ENCODE measurements around the gene STIL.

Gene STIL

DNA sequence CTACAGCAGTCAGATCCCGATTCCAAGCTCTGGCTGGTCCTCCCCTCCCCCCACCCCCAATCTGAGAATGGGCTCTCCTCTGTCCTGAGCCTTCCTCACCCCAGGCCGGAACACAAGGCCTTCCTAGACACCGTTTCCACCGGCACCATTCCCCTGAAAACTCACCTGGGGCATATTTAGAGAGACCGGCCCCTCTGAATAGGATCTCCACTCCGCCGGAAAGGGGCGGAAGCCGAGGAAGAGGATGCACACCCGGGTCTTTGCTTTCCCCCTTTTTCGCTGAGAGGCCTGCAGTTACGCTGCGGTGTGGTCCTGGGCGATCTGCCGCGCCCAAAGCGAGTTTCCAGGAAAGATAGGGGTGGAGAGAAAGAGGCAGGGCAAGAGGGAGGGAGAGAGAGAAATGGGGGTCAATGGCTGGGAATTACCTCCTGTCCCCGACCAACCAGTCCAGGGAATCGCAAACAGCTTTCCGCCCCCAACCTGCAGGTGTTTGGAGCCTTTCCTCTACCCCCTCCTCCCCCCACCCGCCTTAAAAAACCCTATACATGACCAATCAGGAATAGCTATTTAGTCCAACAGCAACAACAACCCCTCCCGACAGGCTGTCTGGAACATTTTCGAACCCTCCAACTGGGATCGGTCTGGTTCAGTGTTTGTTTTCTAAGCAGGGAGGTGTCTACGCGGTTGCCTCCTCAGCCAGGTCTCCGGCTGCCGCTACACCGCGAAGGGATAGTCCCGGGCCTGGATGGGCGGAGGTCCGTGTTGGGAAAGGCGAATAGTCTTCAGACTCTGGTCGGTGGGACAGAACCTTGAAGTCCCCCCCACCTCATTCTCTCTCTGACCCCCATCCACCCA is 84.7 kb downstream of the STIL start:
- Histone ChIP-seq H3K36me3 (ENCODE audit: control insufficient read depth in 1 of 2, insufficient read depth in 2 of 2, low read depth in 1 of 2, low read length in 2 of 2) (no peaks in the 10 kb centered on the region), H3K27ac (ENCODE audit: low read length, poor library complexity, severe bottlenecking) (no peak overlapping the region), H3K23ac (ENCODE audit: low read length in 2 of 2) (no peak overlapping the region), H3K4ac (ENCODE audit: low read depth in 1 of 2, low read length in 2 of 2) (no peak overlapping the region), H3K27me3 (ENCODE audit: control insufficient read depth in 1 of 2, insufficient read depth in 1 of 2, low read length in 2 of 2) (peaks cover 93 to 96% of the 10 kb centered on the region in 2 experiments), H4K91ac (ENCODE audit: low read length) (no peak overlapping the region), H2BK15ac (ENCODE audit: low read depth, poor library complexity, severe bottlenecking) (no peak overlapping the region), H3K9me3 (ENCODE audit: control insufficient read depth, low read length) (peaks cover 8% of the 10 kb centered on the region), H3K4me3 (ENCODE audit: insufficient read depth in 1 of 2, low read depth in 1 of 2, low read length in 2 of 2) (peak overlapping the region in 1 of 2 experiments; percentile 17), H2AFZ (ENCODE audit: low read depth, low read length) (no peak overlapping the region), H2BK5ac (ENCODE audit: low read depth, low read length, poor library complexity, severe bottlenecking) (no peak overlapping the region), H3K4me1 (ENCODE audit: control insufficient read depth, insufficient read depth, low read depth, low read length) (peaks cover 37% of the 10 kb centered on the region), H3K14ac (ENCODE audit: low read length in 2 of 2) (no peak overlapping the region), H3K79me1 (replicated peaks; ENCODE audit: low read length, poor library complexity, severe bottlenecking) (no peaks in the 10 kb centered on the region), H3K9ac (ENCODE audit: low read length) (no peak overlapping the region), H3K18ac (ENCODE audit: low read depth in 1 of 2, low read length in 2 of 2) (no peak overlapping the region), H2BK12ac (ENCODE audit: low read length in 2 of 2) (no peak overlapping the region), H2BK120ac (ENCODE audit: low read depth, low read length) (no peak overlapping the region), H2AK5ac (ENCODE audit: low read length, severe bottlenecking) (no peak overlapping the region), H3K4me2 (ENCODE audit: low read length, poor library complexity, severe bottlenecking) (no peak overlapping the region), H4K8ac (ENCODE audit: low read length) (no peak overlapping the region)
- 7% methylated on average over 18 of the region's 35 CpGs for WGBS
- DNase-seq: no peak

GRCh38 chr1:47228644-47229030 is 85.3 kb downstream of the STIL start:
- no peak for DNase-seq

DNA sequence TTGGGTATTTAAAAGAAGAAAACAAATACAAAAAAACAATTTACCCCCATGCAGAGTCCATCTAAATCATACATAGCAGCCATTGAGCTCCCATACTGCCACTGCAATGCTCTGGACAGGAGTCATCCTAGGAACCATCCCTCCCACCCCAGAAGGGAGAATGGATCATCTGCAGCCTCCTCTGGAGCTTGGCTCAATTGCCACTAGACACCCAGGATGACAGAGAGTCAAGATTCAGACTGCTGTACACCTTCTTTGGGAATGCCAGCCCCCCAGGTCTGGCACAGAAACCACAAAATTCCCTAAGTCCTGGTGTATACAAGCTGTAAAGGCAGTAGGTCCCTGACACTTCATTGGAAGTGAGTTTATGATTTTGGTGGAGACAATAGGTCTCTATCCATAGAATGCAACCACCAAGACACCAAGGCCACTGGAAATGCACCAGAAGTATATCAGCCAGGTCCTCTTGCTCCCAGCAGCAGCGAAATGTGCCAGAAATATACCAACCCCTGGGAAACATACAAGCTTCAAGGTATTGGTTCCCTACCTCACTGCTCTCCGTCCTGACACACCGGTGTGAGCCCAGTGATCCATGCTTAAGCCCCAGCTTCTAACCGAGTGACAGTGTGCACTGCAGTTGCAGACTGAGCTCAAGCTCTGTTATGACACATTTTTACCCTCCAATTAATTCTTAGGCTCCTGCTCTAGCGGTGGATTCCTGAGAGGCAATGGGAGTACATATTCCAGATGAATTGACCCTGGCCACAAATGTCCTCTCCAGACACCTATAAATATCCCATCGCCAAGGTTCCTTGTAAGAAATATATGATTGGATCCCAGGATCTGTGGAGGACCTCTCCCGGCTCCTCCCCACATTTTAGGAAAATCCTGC is 86.4 kb downstream of the STIL start:
- Histone ChIP-seq H3K23ac (ENCODE audit: low read length in 2 of 2) (no peak overlapping the region), H2BK12ac (ENCODE audit: low read length in 2 of 2) (no peak overlapping the region), H3K4me1 (ENCODE audit: control insufficient read depth, insufficient read depth, low read depth, low read length) (peaks cover 37% of the 10 kb centered on the region), H2BK120ac (ENCODE audit: low read depth, low read length) (no peak overlapping the region), H2BK15ac (ENCODE audit: low read depth, poor library complexity, severe bottlenecking) (no peak overlapping the region), H3K4ac (ENCODE audit: low read depth in 1 of 2, low read length in 2 of 2) (no peak overlapping the region), H3K4me3 (ENCODE audit: insufficient read depth in 1 of 2, low read depth in 1 of 2, low read length in 2 of 2) (no peak overlapping the region), H4K91ac (ENCODE audit: low read length) (no peak overlapping the region), H3K27ac (ENCODE audit: low read length, poor library complexity, severe bottlenecking) (no peak overlapping the region), H3K79me1 (replicated peaks; ENCODE audit: low read length, poor library complexity, severe bottlenecking) (no peaks in the 10 kb centered on the region), H3K9me3 (ENCODE audit: control insufficient read depth, low read length) (peaks cover 9% of the 10 kb centered on the region), H3K14ac (ENCODE audit: low read length in 2 of 2) (no peak overlapping the region), H3K36me3 (ENCODE audit: control insufficient read depth in 1 of 2, insufficient read depth in 2 of 2, low read depth in 1 of 2, low read length in 2 of 2) (no peaks in the 10 kb centered on the region), H2AFZ (ENCODE audit: low read depth, low read length) (no peak overlapping the region), H3K4me2 (ENCODE audit: low read length, poor library complexity, severe bottlenecking) (no peak overlapping the region), H2BK5ac (ENCODE audit: low read depth, low read length, poor library complexity, severe bottlenecking) (no peak overlapping the region), H4K8ac (ENCODE audit: low read length) (no peak overlapping the region), H2AK5ac (ENCODE audit: low read length, severe bottlenecking) (no peak overlapping the region), H3K9ac (ENCODE audit: low read length) (no peak overlapping the region), H3K18ac (ENCODE audit: low read depth in 1 of 2, low read length in 2 of 2) (no peak overlapping the region), H3K27me3 (ENCODE audit: control insufficient read depth in 1 of 2, insufficient read depth in 1 of 2, low read length in 2 of 2) (peaks cover 93 to 96% of the 10 kb centered on the region in 2 experiments)
- 18% methylated on average over 7 of the region's 7 CpGs for WGBS
- DNase-seq: no peak

More at GRCh38 chr1:47228644-47229030, 85.3 kb downstream of the STIL start:
- no peak overlapping the region for H2BK15ac ChIP-seq (ENCODE audit: low read depth, poor library complexity, severe bottlenecking)
- H2AFZ ChIP-seq (ENCODE audit: low read depth, low read length): no peak overlapping the region
- peaks cover 93 to 96% of the 10 kb centered on the region in 2 experiments for H3K27me3 ChIP-seq (ENCODE audit: control insufficient read depth in 1 of 2, insufficient read depth in 1 of 2, low read length in 2 of 2)
- no peak overlapping the region for H4K91ac ChIP-seq (ENCODE audit: low read length)
- H3K4me3 ChIP-seq (ENCODE audit: insufficient read depth in 1 of 2, low read depth in 1 of 2, low read length in 2 of 2): no peak overlapping the region
- no peak overlapping the region for H3K4me2 ChIP-seq (ENCODE audit: low read length, poor library complexity, severe bottlenecking)
- H2BK120ac ChIP-seq (ENCODE audit: low read depth, low read length): no peak overlapping the region
- H3K79me1 ChIP-seq (replicated peaks; ENCODE audit: low read length, poor library complexity, severe bottlenecking): no peaks in the 10 kb centered on the region
- no peak overlapping the region for H2BK5ac ChIP-seq (ENCODE audit: low read depth, low read length, poor library complexity, severe bottlenecking)
- WGBS: 21% methylated on average over 12 of the region's 12 CpGs
- H2AK5ac ChIP-seq (ENCODE audit: low read length, severe bottlenecking): no peak overlapping the region
- no peak overlapping the region for H3K27ac ChIP-seq (ENCODE audit: low read length, poor library complexity, severe bottlenecking)
- H3K36me3 ChIP-seq (ENCODE audit: control insufficient read depth in 1 of 2, insufficient read depth in 2 of 2, low read depth in 1 of 2, low read length in 2 of 2): no peaks in the 10 kb centered on the region
- no peak overlapping the region for H3K9ac ChIP-seq (ENCODE audit: low read length)
- H2BK12ac ChIP-seq (ENCODE audit: low read length in 2 of 2): no peak overlapping the region
- H3K14ac ChIP-seq (ENCODE audit: low read length in 2 of 2): no peak overlapping the region
- no peak overlapping the region for H3K23ac ChIP-seq (ENCODE audit: low read length in 2 of 2)
- H3K4me1 ChIP-seq (ENCODE audit: control insufficient read depth, insufficient read depth, low read depth, low read length): peaks cover 37% of the 10 kb centered on the region
- H4K8ac ChIP-seq (ENCODE audit: low read length): no peak overlapping the region
- H3K9me3 ChIP-seq (ENCODE audit: control insufficient read depth, low read length): peaks cover 9% of the 10 kb centered on the region
- H3K18ac ChIP-seq (ENCODE audit: low read depth in 1 of 2, low read length in 2 of 2): no peak overlapping the region
- H3K4ac ChIP-seq (ENCODE audit: low read depth in 1 of 2, low read length in 2 of 2): no peak overlapping the region

- H3K27ac ChIP-seq (ENCODE audit: low read length, poor library complexity, severe bottlenecking): no peak overlapping the region
These were observed 87.1 kb downstream of the STIL start for GRCh38 chr1:47226839-47227215.

More at GRCh38 chr1:47226839-47227215, 87.1 kb downstream of the STIL start:
- no peak overlapping the region for H2BK5ac ChIP-seq (ENCODE audit: low read depth, low read length, poor library complexity, severe bottlenecking)
- H2BK12ac ChIP-seq (ENCODE audit: low read length in 2 of 2): no peak overlapping the region
- H3K9ac ChIP-seq (ENCODE audit: low read length): no peak overlapping the region
- peaks cover 96% of the 10 kb centered on the region in 2 experiments for H3K27me3 ChIP-seq (ENCODE audit: control insufficient read depth in 1 of 2, insufficient read depth in 1 of 2, low read length in 2 of 2)
- no peak overlapping the region for H2BK15ac ChIP-seq (ENCODE audit: low read depth, poor library complexity, severe bottlenecking)
- H2BK120ac ChIP-seq (ENCODE audit: low read depth, low read length): no peak overlapping the region
- no peak overlapping the region for H3K18ac ChIP-seq (ENCODE audit: low read depth in 1 of 2, low read length in 2 of 2)
- H3K9me3 ChIP-seq (ENCODE audit: control insufficient read depth, low read length): peaks cover 9% of the 10 kb centered on the region
- H4K8ac ChIP-seq (ENCODE audit: low read length): no peak overlapping the region
- no peak overlapping the region for H3K4me2 ChIP-seq (ENCODE audit: low read length, poor library complexity, severe bottlenecking)
- peaks cover 32% of the 10 kb centered on the region for H3K4me1 ChIP-seq (ENCODE audit: control insufficient read depth, insufficient read depth, low read depth, low read length)
- H3K79me1 ChIP-seq (replicated peaks; ENCODE audit: low read length, poor library complexity, severe bottlenecking): no peaks in the 10 kb centered on the region
- no peak for DNase-seq
- no peak overlapping the region for H3K14ac ChIP-seq (ENCODE audit: low read length in 2 of 2)
- no peak overlapping the region for H3K4me3 ChIP-seq (ENCODE audit: insufficient read depth in 1 of 2, low read depth in 1 of 2, low read length in 2 of 2)
- H4K91ac ChIP-seq (ENCODE audit: low read length): no peak overlapping the region
- H3K36me3 ChIP-seq (ENCODE audit: control insufficient read depth in 1 of 2, insufficient read depth in 2 of 2, low read depth in 1 of 2, low read length in 2 of 2): no peaks in the 10 kb centered on the region
- H3K4ac ChIP-seq (ENCODE audit: low read depth in 1 of 2, low read length in 2 of 2): no peak overlapping the region
- H2AK5ac ChIP-seq (ENCODE audit: low read length, severe bottlenecking): no peak overlapping the region
- 46% methylated on average over 3 of the region's 4 CpGs for WGBS
- no peak overlapping the region for H2AFZ ChIP-seq (ENCODE audit: low read depth, low read length)
- no peak overlapping the region for H3K23ac ChIP-seq (ENCODE audit: low read length in 2 of 2)
